Glomerular visceral epithelial cell (primary cell): ENCODE measurements around the gene CPSF4.
A peak's percentile ranks its signal among the peaks of the same experiment; 100 is the strongest.

Source experiments
- DNase-seq: peaks from one replicate; pipeline ENCODE4 v3.0.0-alpha.2; 2016; ENCODE audit errors: extremely low spot score

The CPSF4 gene

DNA sequence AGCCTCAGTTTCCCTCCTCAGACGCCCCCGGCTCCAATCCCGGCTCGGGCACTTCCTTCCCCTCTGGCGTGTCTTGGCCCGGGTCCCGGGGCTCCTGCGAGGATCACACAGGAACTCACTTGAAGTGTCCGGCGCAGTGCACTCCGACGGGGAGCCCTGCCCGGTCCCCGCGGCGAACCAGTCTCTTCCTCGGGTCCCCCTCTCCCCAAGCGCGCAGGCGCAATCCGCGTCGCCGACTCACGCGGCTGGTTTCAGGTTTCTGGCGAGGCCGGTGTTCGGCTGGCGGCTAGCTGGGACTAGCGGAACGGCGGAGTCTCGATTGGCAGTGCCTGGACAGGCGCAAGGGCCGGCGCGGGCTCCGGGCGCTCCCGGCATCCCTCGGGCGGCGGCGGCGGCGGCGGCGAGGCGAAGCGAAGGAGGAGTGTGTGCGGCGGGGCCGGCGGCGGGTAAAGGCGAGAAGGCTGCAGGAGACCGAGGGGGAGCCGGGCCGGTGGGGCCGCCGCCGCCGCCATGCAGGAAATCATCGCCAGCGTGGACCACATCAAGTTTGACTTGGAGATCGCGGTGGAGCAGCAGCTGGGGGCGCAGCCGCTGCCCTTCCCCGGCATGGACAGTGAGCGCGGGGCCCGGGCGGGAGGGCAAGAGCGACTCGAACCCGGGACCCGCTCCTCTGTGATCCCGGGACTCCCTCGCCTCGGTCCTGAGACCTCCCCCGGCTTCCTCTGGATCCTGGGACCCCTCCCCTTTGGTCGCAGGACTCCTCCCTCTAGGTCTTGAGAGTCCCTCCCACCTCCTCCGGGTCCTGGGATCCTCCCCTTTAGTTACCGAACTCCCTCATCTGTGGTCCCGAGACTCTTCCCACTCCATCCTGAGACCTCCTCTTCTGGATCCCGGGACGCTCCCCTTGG lies at the start of gene CPSF4, which contains the start of gene PTCD1:
Gene CPSF4, plus strand, starts transcription at position 371 of the 908 bp plus-strand sequence. Its CDS starts 140 bp downstream, at position 511.
Gene PTCD1, minus strand, starts transcription at position 226 of the 908 bp plus-strand sequence. CDS start 3,556 bp downstream, outside the sequence.
- peak; percentile 93 for DNase-seq

DNA sequence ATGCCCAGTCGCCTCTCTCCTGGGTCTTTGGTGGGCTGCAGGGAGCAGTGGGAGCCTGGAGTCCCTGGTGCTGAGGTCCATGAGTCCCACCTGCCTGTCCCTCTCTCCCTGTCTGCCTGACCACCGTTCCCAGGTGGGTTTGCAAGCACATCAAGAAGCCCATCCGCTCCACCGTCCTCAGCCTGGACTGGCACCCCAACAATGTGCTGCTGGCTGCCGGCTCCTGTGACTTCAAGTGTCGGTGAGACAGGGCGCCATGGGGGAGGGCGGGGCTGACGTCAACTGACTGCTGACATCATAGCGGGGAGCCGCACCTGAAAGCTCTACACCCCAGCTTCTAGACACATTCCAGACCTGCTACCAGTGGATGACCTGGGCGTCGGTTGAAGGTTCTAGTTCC lies 49.0 kb upstream of the CPSF4 start:
- no peak for DNase-seq

DNA sequence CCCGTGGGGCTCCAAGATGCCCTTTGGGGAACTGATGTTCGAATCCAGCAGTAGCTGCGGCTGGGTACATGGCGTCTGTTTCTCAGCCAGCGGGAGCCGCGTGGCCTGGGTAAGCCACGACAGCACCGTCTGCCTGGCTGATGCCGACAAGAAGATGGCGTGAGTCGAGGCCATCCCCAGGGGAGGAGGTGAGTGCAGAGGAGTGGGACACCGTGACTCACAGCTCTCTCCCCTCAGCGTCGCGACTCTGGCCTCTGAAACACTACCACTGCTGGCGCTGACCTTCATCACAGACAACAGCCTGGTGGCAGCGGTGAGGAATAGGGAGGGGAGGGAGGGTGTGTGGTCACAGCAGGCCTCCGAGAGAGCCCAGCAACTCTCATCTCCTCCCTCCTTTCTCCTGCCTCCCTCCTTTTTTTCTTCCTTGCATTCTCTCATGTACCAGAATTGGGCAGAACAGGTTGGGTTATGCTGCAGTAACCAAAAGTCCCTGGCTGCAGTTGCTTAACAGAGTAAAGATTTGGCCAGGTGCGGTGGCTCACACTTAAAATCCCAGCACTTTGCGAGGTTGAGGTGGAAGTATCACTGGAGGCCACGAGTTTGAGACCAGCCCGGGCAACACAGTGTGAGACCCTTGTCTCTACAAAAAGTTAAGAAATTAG lies 47.7 kb upstream of the CPSF4 start:
- DNase-seq, result no peak

DNA sequence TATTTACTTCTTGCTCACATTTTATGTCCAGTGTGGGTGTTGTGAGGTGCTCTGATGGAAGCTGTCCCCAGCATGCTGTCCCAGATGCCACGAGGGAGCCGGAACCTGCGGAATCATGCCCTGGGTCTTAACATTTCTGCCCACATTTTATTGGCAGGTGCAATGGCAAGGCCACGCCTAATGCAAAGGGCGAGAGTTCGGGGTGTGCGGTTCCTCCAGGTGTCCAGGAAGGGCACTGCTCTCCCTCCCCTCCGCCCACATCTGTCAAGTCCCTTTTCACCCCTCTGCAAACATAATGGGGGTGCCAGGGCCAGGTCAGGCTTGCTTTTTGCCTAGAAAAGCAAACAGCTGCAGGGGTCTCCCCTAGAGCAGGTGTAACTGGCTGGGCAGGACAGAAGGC lies 46.7 kb upstream of the CPSF4 start:
- DNase-seq, result no peak

- no peak for DNase-seq
These were observed 45.9 kb upstream of the CPSF4 start for GRCh38 chr7:99392659-99393354.

DNA sequence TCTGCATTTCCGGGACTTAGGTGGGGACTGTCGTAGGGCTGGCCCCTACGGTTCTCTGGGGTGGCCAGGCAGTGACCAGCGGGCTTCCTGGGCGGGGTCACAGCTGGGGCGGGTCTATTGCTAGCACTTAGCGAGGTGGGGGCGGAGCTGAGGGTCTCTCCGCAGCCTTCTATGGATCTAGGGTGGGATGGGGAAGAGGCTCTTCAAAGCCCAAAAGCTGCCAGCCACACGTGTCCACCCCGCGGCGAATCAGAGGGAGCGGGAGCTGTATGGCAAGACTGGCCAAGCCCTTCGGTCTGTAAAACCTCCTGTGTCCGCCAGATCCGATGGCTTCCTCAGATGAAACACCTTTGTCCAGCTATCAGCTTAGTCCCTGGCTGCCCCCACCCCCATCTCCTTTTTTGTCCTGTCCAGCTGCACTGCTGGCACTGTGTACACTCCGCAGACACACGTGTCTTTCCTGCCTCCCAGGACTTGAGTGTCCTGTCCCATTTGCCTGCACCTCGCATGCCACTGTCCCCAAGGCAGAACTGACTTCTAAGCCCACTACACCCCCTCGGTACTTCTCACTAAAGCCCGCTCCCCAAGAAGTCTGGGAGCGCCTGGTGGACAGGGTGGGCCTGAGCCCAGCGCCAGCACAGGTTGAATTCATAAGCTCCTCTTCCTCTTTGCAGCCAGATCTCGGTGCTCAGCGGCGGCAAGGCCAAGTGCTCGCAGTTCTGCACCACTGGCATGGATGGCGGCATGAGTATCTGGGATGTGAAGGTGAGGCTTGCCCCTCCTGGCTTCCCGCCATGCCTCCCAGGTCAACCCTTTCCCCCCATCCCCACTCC lies 45.2 kb upstream of the CPSF4 start:
- no peak for DNase-seq

- DNase-seq, result no peak
These were observed 44.6 kb upstream of the CPSF4 start for GRCh38 chr7:99394188-99394502.

GRCh38 chr7:99395616-99396327 lies 43.0 kb upstream of the CPSF4 start:
- no peak for DNase-seq

- DNase-seq, result no peak
These were observed 42.1 kb upstream of the CPSF4 start for GRCh38 chr7:99396418-99397296.

DNA sequence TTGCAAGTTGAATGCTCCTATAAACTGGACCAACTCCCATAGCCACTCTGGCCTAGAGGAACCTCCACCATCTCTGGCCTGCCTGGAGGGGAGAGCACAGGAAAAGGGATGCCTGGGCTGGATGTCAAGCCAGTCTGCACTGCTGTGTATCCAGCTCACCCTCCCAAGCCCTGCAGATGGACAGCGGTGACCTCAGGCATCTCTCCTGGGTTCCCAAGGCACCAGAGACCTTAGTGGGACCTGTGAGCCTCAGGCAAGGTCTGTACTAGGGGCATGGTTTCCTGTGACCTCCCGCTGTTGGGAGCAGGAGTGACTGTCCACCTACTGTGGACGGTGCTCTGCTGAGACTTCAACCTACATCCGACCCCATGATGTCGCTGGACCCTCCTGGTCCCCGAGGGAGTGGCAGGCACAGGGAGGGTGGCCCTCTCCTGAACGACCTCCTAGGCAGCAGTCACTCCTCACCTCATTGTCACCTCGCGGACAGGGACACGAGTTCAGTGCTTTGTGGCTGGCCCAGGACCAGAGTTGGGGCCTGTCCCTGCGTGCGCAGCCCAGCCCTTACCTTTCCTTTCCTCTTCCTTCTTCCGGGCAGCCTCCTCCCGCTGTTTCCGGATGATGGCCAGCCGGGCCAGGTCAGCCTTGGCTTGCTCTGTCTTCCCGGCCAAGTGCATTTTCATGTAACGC lies 41.3 kb upstream of the CPSF4 start:
- no peak for DNase-seq

GRCh38 chr7:99398891-99399445 lies 39.8 kb upstream of the CPSF4 start:
- no peak for DNase-seq

- DNase-seq, result no peak
These were observed 39.1 kb upstream of the CPSF4 start for GRCh38 chr7:99399597-99399996.

GRCh38 chr7:99402854-99403253 lies 35.9 kb upstream of the CPSF4 start:
- DNase-seq, result no peak

GRCh38 chr7:99403764-99404163 lies 35.0 kb upstream of the CPSF4 start:
- DNase-seq, result no peak

- DNase-seq, result no peak
These were observed 34.3 kb upstream of the CPSF4 start for GRCh38 chr7:99404235-99404976.

DNA sequence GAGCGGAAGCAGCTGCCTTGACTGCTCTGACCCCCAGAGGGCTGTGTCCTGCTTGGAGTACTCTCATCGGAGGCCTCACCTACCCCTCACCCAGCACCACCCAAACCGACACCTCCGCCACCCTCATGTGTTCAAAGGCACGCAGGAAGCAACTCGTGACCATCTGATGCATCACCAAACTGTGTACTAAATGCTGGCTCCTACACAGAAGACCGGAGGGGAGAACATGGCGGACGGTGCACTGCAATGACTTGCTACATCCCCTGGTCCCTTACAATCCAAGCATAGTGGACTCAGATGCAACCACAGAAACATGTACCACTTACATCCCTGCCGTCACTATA lies 33.8 kb upstream of the CPSF4 start:
- no peak for DNase-seq

DNA sequence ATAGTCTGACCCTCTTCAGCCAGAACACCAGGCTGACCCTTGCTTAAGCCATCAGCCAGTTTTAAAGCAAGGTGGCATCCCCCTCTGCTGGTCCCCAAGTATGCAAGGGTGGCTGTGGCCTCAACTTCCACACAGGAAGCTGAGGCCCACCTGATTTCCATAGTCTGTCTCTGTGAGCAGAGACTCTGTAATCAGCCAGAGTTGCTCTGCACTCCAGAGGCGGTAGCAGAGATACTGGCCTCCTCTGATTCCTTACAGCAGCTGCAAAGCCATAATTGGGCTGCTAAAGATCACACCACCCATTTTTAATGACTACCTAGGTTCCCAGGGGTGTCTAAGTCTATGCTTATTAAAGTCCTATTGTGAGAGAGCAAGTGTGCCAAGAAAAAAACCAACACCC lies 32.2 kb upstream of the CPSF4 start:
- no peak for DNase-seq

DNA sequence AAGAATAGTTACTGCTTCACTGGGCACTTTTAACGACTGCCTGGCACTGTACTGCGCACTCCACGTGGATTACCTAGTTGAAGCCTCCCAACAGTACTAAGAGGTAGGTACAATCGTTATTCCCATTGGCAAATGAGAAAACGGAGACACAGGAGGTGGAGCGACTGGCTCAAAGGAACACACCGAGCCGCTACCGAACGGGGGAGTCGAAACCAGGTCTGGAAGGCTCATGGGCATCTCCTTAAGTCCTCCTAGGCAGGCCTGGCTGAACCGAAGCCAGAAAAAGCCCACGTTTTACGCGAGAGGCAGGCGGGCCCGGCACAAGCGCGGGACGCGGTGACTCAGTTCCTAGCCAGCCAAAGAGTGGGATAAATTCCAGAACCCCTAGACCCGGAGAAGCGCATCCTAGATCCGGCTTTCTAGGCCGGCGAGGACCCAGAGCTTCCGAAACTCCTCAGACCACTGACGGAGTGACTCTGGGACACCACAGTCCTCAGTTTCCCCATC lies 30.8 kb upstream of the CPSF4 start:
- DNase-seq, result peak; percentile 48
